ENCODE results near the gene RAB3GAP2. TPM values are rescaled to one million over a fixed set of nuclear protein-coding genes. Genes with fewer than 3 reads are reported as not detected.
"Not testable (repeated sequence)": the region's sequence is repeated elsewhere in the genome, so short reads cannot be mapped to it uniquely, and the experiment has no call there.

Gene RAB3GAP2
- total RNA-seq, 1 donor from 2014 or later, result 21.6 TPM

- no peak for DNase-seq (ENCODE audit: low read depth)
- TF ChIP-seq CTCF (conservative IDR thresholded peaks at IDR 0.05; ENCODE audit: low read depth, low read length), result no peak
- H3K4me3 ChIP-seq (ENCODE audit: low read depth, low read length), result no peak overlapping the region
Observed at GRCh38 chr1:220239213-220239612, 33.0 kb downstream of the RAB3GAP2 start.

GRCh38 chr1:220236278-220236677, 36.0 kb downstream of the RAB3GAP2 start:
- H3K4me3 ChIP-seq (ENCODE audit: low read depth, low read length), result not testable (repeated sequence)

GRCh38 chr1:220235462-220235861, 36.8 kb downstream of the RAB3GAP2 start:
- no peak for TF ChIP-seq CTCF (conservative IDR thresholded peaks at IDR 0.05; ENCODE audit: low read depth, low read length)

More at GRCh38 chr1:220236278-220236677, 36.0 kb downstream of the RAB3GAP2 start:
- DNase-seq (ENCODE audit: low read depth), result not testable (repeated sequence)

GRCh38 chr1:220233927-220234326, 38.3 kb downstream of the RAB3GAP2 start:
- no peak for DNase-seq (ENCODE audit: low read depth)
- no peak for TF ChIP-seq CTCF (conservative IDR thresholded peaks at IDR 0.05; ENCODE audit: low read depth, low read length)
- H3K4me3 ChIP-seq (ENCODE audit: low read depth, low read length), result no peak overlapping the region

More at GRCh38 chr1:220235462-220235861, 36.8 kb downstream of the RAB3GAP2 start:
- H3K4me3 ChIP-seq (ENCODE audit: low read depth, low read length), result no peak overlapping the region
- DNase-seq (ENCODE audit: low read depth), result no peak

GRCh38 chr1:220229771-220230170, 42.5 kb downstream of the RAB3GAP2 start:
- H3K4me3 ChIP-seq (ENCODE audit: low read depth, low read length), result no peak overlapping the region
- no peak for DNase-seq (ENCODE audit: low read depth)
- TF ChIP-seq CTCF (conservative IDR thresholded peaks at IDR 0.05; ENCODE audit: low read depth, low read length), result no peak

GRCh38 chr1:220227393-220227792, 44.9 kb downstream of the RAB3GAP2 start:
- no peak for DNase-seq (ENCODE audit: low read depth)
- no peak for TF ChIP-seq CTCF (conservative IDR thresholded peaks at IDR 0.05; ENCODE audit: low read depth, low read length)
- H3K4me3 ChIP-seq (ENCODE audit: low read depth, low read length), result no peak overlapping the region

- TF ChIP-seq CTCF (conservative IDR thresholded peaks at IDR 0.05; ENCODE audit: low read depth, low read length), result no peak
- no peak for DNase-seq (ENCODE audit: low read depth)
- no peak overlapping the region for H3K4me3 ChIP-seq (ENCODE audit: low read depth, low read length)
Observed at GRCh38 chr1:220226752-220227151, 45.5 kb downstream of the RAB3GAP2 start.

Data from epithelial cell of proximal tubule (primary cell).